B cell (primary cell): ENCODE results near the gene LGALS4.

ENCODE experiments used
- EZH2 ChIP-seq: IDR thresholded peaks from 2 replicates; pipeline ENCODE4 v1.6.1; 2012; ENCODE audit warnings: borderline replicate concordance, low read depth, mild to moderate bottlenecking, moderate library complexity, low read length; ENCODE audit not compliant: insufficient read depth, poor library complexity, severe bottlenecking
- TF ChIP-seq, protein P1 (sequence below): fragments of 200-600 bp; IDR thresholded peaks from one replicate; pipeline ENCODE4 v1.8.0; 2022; ENCODE audit warnings: antibody characterized with exemption, mild to moderate bottlenecking

DNA sequence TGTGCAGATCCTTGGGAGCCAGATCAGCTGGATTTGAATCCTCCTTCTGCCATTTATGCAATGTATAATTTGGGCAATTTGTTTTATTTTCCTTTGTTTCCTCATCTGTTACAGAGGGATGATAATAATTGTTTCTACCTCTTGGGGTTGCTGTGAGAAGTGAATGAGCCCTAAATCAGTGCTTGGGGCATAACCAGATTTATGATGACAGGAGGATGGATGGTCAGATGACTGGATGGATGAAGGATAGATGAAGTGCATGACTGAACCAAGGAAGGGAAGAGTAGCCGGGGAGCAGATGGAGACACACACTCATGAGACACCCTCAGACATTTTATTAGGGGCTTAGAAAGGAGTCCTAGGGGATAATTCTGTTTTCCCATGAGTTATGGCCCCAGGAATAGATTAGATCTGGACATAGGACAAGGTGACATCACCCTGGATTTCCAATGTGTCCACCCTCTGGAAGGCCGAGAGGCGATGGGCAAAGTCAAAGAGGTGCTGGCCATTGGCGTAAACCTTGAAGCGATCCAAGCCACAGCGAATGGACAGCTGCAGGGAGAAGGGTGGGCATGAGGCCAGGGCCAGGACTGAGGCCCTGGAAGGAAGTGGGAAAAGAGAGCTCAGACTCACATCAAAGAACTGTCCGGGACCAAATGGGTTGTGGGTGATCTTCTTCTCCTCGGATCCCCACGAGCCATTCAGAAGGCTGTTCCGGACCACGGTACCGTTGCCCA is 11.2 kb downstream of the LGALS4 start:
- TF ChIP-seq, protein P1, sequence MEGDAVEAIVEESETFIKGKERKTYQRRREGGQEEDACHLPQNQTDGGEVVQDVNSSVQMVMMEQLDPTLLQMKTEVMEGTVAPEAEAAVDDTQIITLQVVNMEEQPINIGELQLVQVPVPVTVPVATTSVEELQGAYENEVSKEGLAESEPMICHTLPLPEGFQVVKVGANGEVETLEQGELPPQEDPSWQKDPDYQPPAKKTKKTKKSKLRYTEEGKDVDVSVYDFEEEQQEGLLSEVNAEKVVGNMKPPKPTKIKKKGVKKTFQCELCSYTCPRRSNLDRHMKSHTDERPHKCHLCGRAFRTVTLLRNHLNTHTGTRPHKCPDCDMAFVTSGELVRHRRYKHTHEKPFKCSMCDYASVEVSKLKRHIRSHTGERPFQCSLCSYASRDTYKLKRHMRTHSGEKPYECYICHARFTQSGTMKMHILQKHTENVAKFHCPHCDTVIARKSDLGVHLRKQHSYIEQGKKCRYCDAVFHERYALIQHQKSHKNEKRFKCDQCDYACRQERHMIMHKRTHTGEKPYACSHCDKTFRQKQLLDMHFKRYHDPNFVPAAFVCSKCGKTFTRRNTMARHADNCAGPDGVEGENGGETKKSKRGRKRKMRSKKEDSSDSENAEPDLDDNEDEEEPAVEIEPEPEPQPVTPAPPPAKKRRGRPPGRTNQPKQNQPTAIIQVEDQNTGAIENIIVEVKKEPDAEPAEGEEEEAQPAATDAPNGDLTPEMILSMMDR: no peak
- TF ChIP-seq EZH2: no peak
